Measurements from ENCODE around the gene TTC23. TPM values are rescaled to one million over a fixed set of nuclear protein-coding genes. Genes with fewer than 3 reads are reported as not detected.

Gene TTC23
- total RNA-seq, 1 donor from 2014 or later = 12.1 TPM

- H3K4me3 ChIP-seq (ENCODE audit: low read depth, low read length) = no peak overlapping the region
- no peak for TF ChIP-seq CTCF (conservative IDR thresholded peaks at IDR 0.05; ENCODE audit: low read depth, low read length)
- no peak for DNase-seq (ENCODE audit: low read depth)
Observed at GRCh38 chr15:99172171-99172570, 77.2 kb downstream of the TTC23 start.

GRCh38 chr15:99170476-99171065 is 78.8 kb downstream of the TTC23 start:
- no peak for DNase-seq (ENCODE audit: low read depth)
- TF ChIP-seq CTCF (conservative IDR thresholded peaks at IDR 0.05; ENCODE audit: low read depth, low read length) = no peak
- no peak overlapping the region for H3K4me3 ChIP-seq (ENCODE audit: low read depth, low read length)

GRCh38 chr15:99169769-99170311 is 79.5 kb downstream of the TTC23 start:
- no peak for TF ChIP-seq CTCF (conservative IDR thresholded peaks at IDR 0.05; ENCODE audit: low read depth, low read length)
- H3K4me3 ChIP-seq (ENCODE audit: low read depth, low read length) = no peak overlapping the region
- no peak for DNase-seq (ENCODE audit: low read depth)

GRCh38 chr15:99168601-99169580 is 80.5 kb downstream of the TTC23 start:
- no peak for TF ChIP-seq CTCF (conservative IDR thresholded peaks at IDR 0.05; ENCODE audit: low read depth, low read length)
- no peak overlapping the region for H3K4me3 ChIP-seq (ENCODE audit: low read depth, low read length)
- no peak for DNase-seq (ENCODE audit: low read depth)

GRCh38 chr15:99167640-99168039 is 81.7 kb downstream of the TTC23 start:
- no peak for DNase-seq (ENCODE audit: low read depth)
- no peak for TF ChIP-seq CTCF (conservative IDR thresholded peaks at IDR 0.05; ENCODE audit: low read depth, low read length)
- no peak overlapping the region for H3K4me3 ChIP-seq (ENCODE audit: low read depth, low read length)

- no peak for TF ChIP-seq CTCF (conservative IDR thresholded peaks at IDR 0.05; ENCODE audit: low read depth, low read length)
- H3K4me3 ChIP-seq (ENCODE audit: low read depth, low read length) = no peak overlapping the region
- no peak for DNase-seq (ENCODE audit: low read depth)
Observed at GRCh38 chr15:99167201-99167600, 82.2 kb downstream of the TTC23 start.
